Endodermal cell (in vitro differentiated cells): ENCODE data around the gene SEM1. TPM values are rescaled to one million over a fixed set of nuclear protein-coding genes. Genes with fewer than 3 reads are reported as not detected.

ENCODE experiments used
- DNase-seq: peaks from one replicate; pipeline ENCODE4 v3.0.0-alpha.2; 2017
- H3K27ac ChIP-seq: 2 replicates; pipeline ENCODE4 v1.5.1; 2013; ENCODE audit warnings: mild to moderate bottlenecking, low read depth, low read length, moderate library complexity
- H3K27me3 ChIP-seq: 2 replicates; pipeline ENCODE4 v1.6.1; 2013; ENCODE audit warnings: mild to moderate bottlenecking, low read length, moderate library complexity; ENCODE audit not compliant: insufficient read depth, control insufficient read depth, poor library complexity, severe bottlenecking
- H3K36me3 ChIP-seq: 2 replicates; pipeline ENCODE4 v1.7.0; 2013; ENCODE audit warnings: mild to moderate bottlenecking, low read length, moderate library complexity; ENCODE audit not compliant: control insufficient read depth, insufficient read depth
- H3K4me1 ChIP-seq: one replicate; pipeline ENCODE4 v1.7.0; 2013; ENCODE audit warnings: low read length; ENCODE audit not compliant: control insufficient read depth, insufficient read depth
- H3K4me3 ChIP-seq: 2 replicates; pipeline ENCODE4 v1.5.1; 2013; ENCODE audit warnings: mild to moderate bottlenecking, low read length, moderate library complexity
- H3K9ac ChIP-seq: 2 replicates; pipeline ENCODE4 v1.6.1; 2013; ENCODE audit warnings: mild to moderate bottlenecking, low read length, moderate library complexity; ENCODE audit not compliant: poor library complexity, severe bottlenecking; ENCODE audit errors: extremely low read depth
- H3K9me3 ChIP-seq: 2 replicates; pipeline ENCODE4 v1.6.1; 2013; ENCODE audit warnings: mild to moderate bottlenecking, low read length, moderate library complexity; ENCODE audit not compliant: control insufficient read depth
- H3K27ac Mint-ChIP-seq: 2 replicates; pipeline ENCODE4 v1.8.0; 2020; ENCODE audit warnings: mixed read lengths
- H3K27me3 Mint-ChIP-seq: 2 replicates; pipeline ENCODE4 v1.8.0; 2021; ENCODE audit warnings: mild to moderate bottlenecking, mixed read lengths; ENCODE audit not compliant: insufficient read depth
- H3K36me3 Mint-ChIP-seq: 2 replicates; pipeline ENCODE4 v1.8.0; 2020; ENCODE audit warnings: low read depth, mixed read lengths
- H3K4me1 Mint-ChIP-seq: 2 replicates; pipeline ENCODE4 v1.8.0; 2020; ENCODE audit warnings: mixed read lengths
- H3K4me3 Mint-ChIP-seq: 2 replicates; pipeline ENCODE4 v1.8.0; 2020; ENCODE audit warnings: mild to moderate bottlenecking, moderate library complexity, mixed read lengths
- H3K9me3 Mint-ChIP-seq: 2 replicates; pipeline ENCODE4 v1.8.0; 2020; ENCODE audit warnings: mild to moderate bottlenecking, mixed read lengths
- CTCF ChIP-seq: fragments of 200-600 bp; sonication (generic); conservative IDR thresholded peaks from 2 replicates; pipeline ENCODE4 v1.5.0; 2021; ENCODE audit warnings: antibody characterized with exemption, mild to moderate bottlenecking
- WGBS, 2 experiments: methylation state at CpG; one replicate each; pipeline versions ENCODE4 v1.1.5 to v1.1.7; 2013; ENCODE audit warnings: missing lambda C conversion rate in 2 of 2, mixed read lengths in 1 of 2; ENCODE audit not compliant: insufficient coverage in 1 of 2, insufficient read length in 1 of 2; 5-methylcytosine and 5-hydroxymethylcytosine counted together
- total RNA-seq, 2 donors: library from RNA; stranded (reverse); fragmentation: NEBNext Ultra II Directional in 1 of 2; extraction: Animal tissue kit (Norgen Biotek cat#: 25700) in 1 of 2; gene quantifications; 2 replicates in 1 of 2; 3 replicates in 1 of 2; pipeline ENCODE4 v1.2.1, GENCODE V29; 2021

Gene SEM1
- total RNA-seq, 2 donors from 2014 or later: 85.1 to 127 TPM

- H3K4me3 Mint-ChIP-seq: peak overlapping the region; percentile 86
- Histone ChIP-seq H3K27me3 (no peaks in the 10 kb centered on the region), H3K9ac (peak overlapping the region; percentile 79), H3K4me3 (peak overlapping the region; percentile 87), H3K9me3 (peaks cover 24% of the 10 kb centered on the region), H3K27ac (no peak overlapping the region), H3K36me3 (peaks cover 33% of the 10 kb centered on the region), H3K4me1 (no peaks in the 10 kb centered on the region)
- H3K27me3 Mint-ChIP-seq: peaks cover 1% of the 10 kb centered on the region
- WGBS, 2 experiments: 72% methylated on average over 5 of the region's 5 CpGs; no CpG with 5 or more reads in 1 of the 2 experiments
- peaks cover 8% of the 10 kb centered on the region for H3K4me1 Mint-ChIP-seq
- H3K9me3 Mint-ChIP-seq: peaks cover 24% of the 10 kb centered on the region
- DNase-seq: no peak
- TF ChIP-seq CTCF: no peak
- H3K27ac Mint-ChIP-seq: peak overlapping the region; percentile 99
- peaks cover 21% of the 10 kb centered on the region for H3K36me3 Mint-ChIP-seq
Measured at GRCh38 chr7:96708872-96709271, 774 bp downstream of the SEM1 start.

GRCh38 chr7:96707901-96708774 lies 1.5 kb downstream of the SEM1 start:
- no peak for TF ChIP-seq CTCF
- Mint-ChIP-seq H3K9me3 (peaks cover 16% of the 10 kb centered on the region), H3K36me3 (peaks cover 21% of the 10 kb centered on the region), H3K27ac (no peak overlapping the region), H3K4me3 (peak overlapping the region; percentile 86), H3K4me1 (peaks cover 8% of the 10 kb centered on the region), H3K27me3 (peaks cover under 1% of the 10 kb centered on the region)
- Histone ChIP-seq H3K36me3 (peaks cover 38% of the 10 kb centered on the region), H3K27me3 (no peaks in the 10 kb centered on the region), H3K9ac (no peak overlapping the region), H3K27ac (no peak overlapping the region), H3K4me1 (no peaks in the 10 kb centered on the region), H3K4me3 (peak overlapping the region; percentile 87), H3K9me3 (peaks cover 17% of the 10 kb centered on the region)
- 92% methylated on average over 4 of the region's 4 CpGs; no CpG with 5 or more reads in 1 of the 2 experiments for WGBS, 2 experiments
- DNase-seq: no peak

DNA sequence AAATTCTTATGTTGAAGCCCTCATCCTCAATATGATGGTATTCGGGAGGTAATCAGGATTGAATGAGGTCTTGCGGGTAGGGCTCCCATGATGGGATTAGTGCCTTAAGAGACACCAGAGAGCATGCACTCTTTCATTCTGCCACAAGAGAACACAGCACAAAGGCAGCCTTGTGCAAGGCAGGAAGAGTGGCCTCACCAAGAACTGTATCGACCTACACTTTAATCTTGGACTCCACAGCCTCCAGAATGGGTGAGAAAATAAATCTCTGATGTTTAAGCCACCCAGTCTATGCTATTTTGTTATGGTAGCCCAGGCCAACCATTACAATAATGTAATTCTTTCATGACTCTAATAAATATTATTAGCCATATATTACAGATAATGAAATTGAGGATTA lies 8.4 kb downstream of the SEM1 start:
- Histone ChIP-seq H3K4me3 (no peak overlapping the region), H3K9me3 (no peaks in the 10 kb centered on the region), H3K27ac (no peak overlapping the region), H3K36me3 (peaks cover 37% of the 10 kb centered on the region), H3K27me3 (no peaks in the 10 kb centered on the region), H3K9ac (no peak overlapping the region), H3K4me1 (no peaks in the 10 kb centered on the region)
- H3K4me1 Mint-ChIP-seq: peaks cover 8% of the 10 kb centered on the region
- H3K9me3 Mint-ChIP-seq: no peaks in the 10 kb centered on the region
- WGBS, 2 experiments: 88% methylated on average over 3 of the region's 3 CpGs; no CpG with 5 or more reads in 1 of the 2 experiments
- H3K27ac Mint-ChIP-seq: no peak overlapping the region
- H3K27me3 Mint-ChIP-seq: no peaks in the 10 kb centered on the region
- DNase-seq: no peak
- no peak for TF ChIP-seq CTCF
- H3K36me3 Mint-ChIP-seq: peaks cover 15% of the 10 kb centered on the region
- no peak overlapping the region for H3K4me3 Mint-ChIP-seq
